ENCODE results near the gene ACTR8. TPM values are rescaled to one million over a fixed set of nuclear protein-coding genes. Genes with fewer than 3 reads are reported as not detected.

The ACTR8 gene
- total RNA-seq, 1 experiment from 2014 or later = 47.5 TPM

DNA sequence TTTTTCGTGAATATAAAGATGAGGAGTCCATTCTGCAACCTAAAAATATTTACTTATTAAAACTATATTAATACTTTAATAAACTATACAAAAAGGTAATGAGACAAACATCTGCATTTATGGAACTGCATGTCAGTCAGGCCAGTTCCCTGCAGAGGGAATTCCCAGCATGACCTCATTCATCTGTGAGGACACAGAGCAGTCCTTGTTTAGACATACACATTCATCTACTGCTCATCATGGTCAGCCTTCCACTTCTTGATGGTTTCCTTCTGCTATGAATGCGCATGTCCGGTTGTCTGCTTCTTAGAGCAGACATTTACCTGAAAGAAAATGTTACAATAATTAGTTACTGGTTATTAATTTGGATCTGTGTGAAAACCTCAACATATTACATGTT lies 3.3 kb upstream of the ACTR8 start:
- intact Hi-C loops (cut with micrococcal nuclease) = no loop called here

DNA sequence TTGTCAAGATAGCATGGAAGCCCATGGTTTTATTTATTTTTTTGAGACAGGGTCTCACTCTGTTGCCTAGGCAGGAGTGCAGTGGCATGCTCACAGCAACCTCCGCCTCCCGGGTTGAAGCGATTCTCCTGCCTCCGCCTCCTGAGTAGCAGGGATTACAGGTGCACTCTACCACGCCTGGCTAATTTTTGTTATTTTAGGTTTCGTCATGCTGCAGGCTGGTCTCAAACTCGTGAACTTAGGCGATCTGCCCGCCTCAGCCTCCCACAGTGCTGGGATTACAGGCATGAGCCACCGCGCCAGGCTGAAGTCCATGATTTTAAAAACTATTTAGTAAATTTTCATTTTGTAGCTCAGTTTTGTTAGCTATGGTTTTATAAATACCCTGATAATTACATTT lies 2.7 kb upstream of the ACTR8 start:
- Histone ChIP-seq H3K79me2 (ENCODE audit: low read length) (peaks cover 42% of the 10 kb centered on the region), H3K9me3 (ENCODE audit: low read length) (no peaks in the 10 kb centered on the region), H3K9ac (ENCODE audit: low read length) (no peak overlapping the region), H2AFZ (ENCODE audit: low read length) (no peak overlapping the region), H3K4me1 (ENCODE audit: insufficient read depth, low read length) (peaks cover 14% of the 10 kb centered on the region; the same call in 1 of the 2 replicates), H3K4me2 (ENCODE audit: low read length) (no peak overlapping the region), H3F3A (ENCODE audit: low read length, unreplicated experiment) (no peaks in the 10 kb centered on the region), H3K9me2 (replicated peaks; ENCODE audit: low read length) (no peaks in the 10 kb centered on the region), H3K27me3 (ENCODE audit: low read length) (no peaks in the 10 kb centered on the region), H3K36me3 (ENCODE audit: low read depth, low read length) (peaks cover 14% of the 10 kb centered on the region), H3K4me3 (ENCODE audit: low read length) (no peak overlapping the region), H3K27ac (ENCODE audit: low read length) (no peak overlapping the region), H4K20me1 (ENCODE audit: low read length) (0 out of 2 replicates have a peak, but pooled peaks cover 3% of the 10 kb centered on the region)
- BruUV-seq (replicated peaks) = no TSS peak
- POLR2A ChIA-PET (ENCODE audit: unreplicated experiment) = no interaction called here
- DNase-seq (no peak), ATAC-seq (no peak)
- CTCF ChIA-PET = no interaction called here
- no peak for TF ChIP-seq EZH2phosphoT487 (IDR thresholded peaks at IDR 0.05; ENCODE audit: borderline replicate concordance, low read length)
- no peak for TF ChIP-seq EZH2 (IDR thresholded peaks at IDR 0.05; ENCODE audit: low read length, unreplicated experiment)
- TF ChIP-seq, protein P1, sequence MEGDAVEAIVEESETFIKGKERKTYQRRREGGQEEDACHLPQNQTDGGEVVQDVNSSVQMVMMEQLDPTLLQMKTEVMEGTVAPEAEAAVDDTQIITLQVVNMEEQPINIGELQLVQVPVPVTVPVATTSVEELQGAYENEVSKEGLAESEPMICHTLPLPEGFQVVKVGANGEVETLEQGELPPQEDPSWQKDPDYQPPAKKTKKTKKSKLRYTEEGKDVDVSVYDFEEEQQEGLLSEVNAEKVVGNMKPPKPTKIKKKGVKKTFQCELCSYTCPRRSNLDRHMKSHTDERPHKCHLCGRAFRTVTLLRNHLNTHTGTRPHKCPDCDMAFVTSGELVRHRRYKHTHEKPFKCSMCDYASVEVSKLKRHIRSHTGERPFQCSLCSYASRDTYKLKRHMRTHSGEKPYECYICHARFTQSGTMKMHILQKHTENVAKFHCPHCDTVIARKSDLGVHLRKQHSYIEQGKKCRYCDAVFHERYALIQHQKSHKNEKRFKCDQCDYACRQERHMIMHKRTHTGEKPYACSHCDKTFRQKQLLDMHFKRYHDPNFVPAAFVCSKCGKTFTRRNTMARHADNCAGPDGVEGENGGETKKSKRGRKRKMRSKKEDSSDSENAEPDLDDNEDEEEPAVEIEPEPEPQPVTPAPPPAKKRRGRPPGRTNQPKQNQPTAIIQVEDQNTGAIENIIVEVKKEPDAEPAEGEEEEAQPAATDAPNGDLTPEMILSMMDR (conservative IDR thresholded peaks at IDR 0.05; ENCODE audit: low read depth, low read length) = no peak
- intact Hi-C loops (cut with micrococcal nuclease) = no loop called here

More for the DNA sequence above, 3.3 kb upstream of the ACTR8 start:
- H3K27me3 ChIP-seq (ENCODE audit: low read length) = no peaks in the 10 kb centered on the region
- no TSS peak for BruUV-seq (replicated peaks)
- ATAC-seq = no peak
- H3K4me3 ChIP-seq (ENCODE audit: low read length) = no peak overlapping the region
- H3K9ac ChIP-seq (ENCODE audit: low read length) = no peak overlapping the region
- no peaks in the 10 kb centered on the region for H3K9me2 ChIP-seq (replicated peaks; ENCODE audit: low read length)
- no peak overlapping the region for H3K4me2 ChIP-seq (ENCODE audit: low read length)
- TF ChIP-seq, protein P1 (conservative IDR thresholded peaks at IDR 0.05; ENCODE audit: low read depth, low read length) = no peak
- TF ChIP-seq EZH2phosphoT487 (IDR thresholded peaks at IDR 0.05; ENCODE audit: borderline replicate concordance, low read length) (no peak), EZH2 (IDR thresholded peaks at IDR 0.05; ENCODE audit: low read length, unreplicated experiment) (no peak)
- no peak overlapping the region for H3K27ac ChIP-seq (ENCODE audit: low read length)
- H3F3A ChIP-seq (ENCODE audit: low read length, unreplicated experiment) = no peaks in the 10 kb centered on the region
- peaks cover 16% of the 10 kb centered on the region for H3K4me1 ChIP-seq (ENCODE audit: insufficient read depth, low read length)
- peaks cover 4% of the 10 kb centered on the region; the same call in 1 of the 2 replicates for H4K20me1 ChIP-seq (ENCODE audit: low read length)
- H3K9me3 ChIP-seq (ENCODE audit: low read length) = no peaks in the 10 kb centered on the region
- CTCF ChIA-PET = no interaction called here
- H3K36me3 ChIP-seq (ENCODE audit: low read depth, low read length) = peaks cover 11% of the 10 kb centered on the region
- DNase-seq = no peak
- no peak overlapping the region for H2AFZ ChIP-seq (ENCODE audit: low read length)
- H3K79me2 ChIP-seq (ENCODE audit: low read length) = peaks cover 46% of the 10 kb centered on the region
- POLR2A ChIA-PET (ENCODE audit: unreplicated experiment) = no interaction called here

DNA sequence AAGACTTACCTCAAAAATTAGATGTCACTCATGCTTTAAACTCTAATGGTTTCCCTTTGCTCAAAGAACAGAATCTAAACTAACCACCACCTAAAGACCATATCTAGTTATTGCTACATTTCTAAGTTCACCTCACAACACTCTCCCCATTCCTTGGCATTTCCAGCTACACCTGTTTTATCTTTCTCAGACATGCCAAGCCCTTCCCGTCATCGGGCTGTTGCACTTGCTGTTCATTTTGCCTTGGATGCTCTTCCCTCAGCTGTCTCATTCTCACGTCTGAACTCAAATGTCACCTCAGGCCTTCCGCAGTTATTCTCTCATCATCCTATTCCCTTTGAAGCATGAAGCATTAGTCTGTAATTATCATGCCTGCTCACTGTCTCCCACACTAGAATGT lies 1.1 kb upstream of the ACTR8 start:
- Histone ChIP-seq H3K9ac (ENCODE audit: low read length) (no peak overlapping the region), H3K4me2 (ENCODE audit: low read length) (no peak overlapping the region), H3K79me2 (ENCODE audit: low read length) (peaks cover 27% of the 10 kb centered on the region), H3K9me2 (replicated peaks; ENCODE audit: low read length) (no peaks in the 10 kb centered on the region), H3K27me3 (ENCODE audit: low read length) (no peaks in the 10 kb centered on the region), H3K9me3 (ENCODE audit: low read length) (no peaks in the 10 kb centered on the region), H2AFZ (ENCODE audit: low read length) (no peak overlapping the region), H3F3A (ENCODE audit: low read length, unreplicated experiment) (no peaks in the 10 kb centered on the region), H3K4me3 (ENCODE audit: low read length) (no peak overlapping the region), H4K20me1 (ENCODE audit: low read length) (no peaks in the 10 kb centered on the region), H3K36me3 (ENCODE audit: low read depth, low read length) (peaks cover 28% of the 10 kb centered on the region), H3K27ac (ENCODE audit: low read length) (no peak overlapping the region), H3K4me1 (ENCODE audit: insufficient read depth, low read length) (peaks cover 14% of the 10 kb centered on the region; the same call in 1 of the 2 replicates)
- intact Hi-C loops (cut with micrococcal nuclease) = no loop called here
- no TSS peak for BruUV-seq (replicated peaks)
- POLR2A ChIA-PET (ENCODE audit: unreplicated experiment) = no interaction called here
- ATAC-seq (no peak), DNase-seq (no peak)
- CTCF ChIA-PET = no interaction called here
- TF ChIP-seq EZH2phosphoT487 (IDR thresholded peaks at IDR 0.05; ENCODE audit: borderline replicate concordance, low read length) (no peak), EZH2 (IDR thresholded peaks at IDR 0.05; ENCODE audit: low read length, unreplicated experiment) (no peak)
- TF ChIP-seq, protein P1 (conservative IDR thresholded peaks at IDR 0.05; ENCODE audit: low read depth, low read length) = no peak

Measured in PC-3 (cell line).